Endothelial cell of umbilical vein (primary cell): Measurements from ENCODE around the gene MVB12B.

Source experiments
- CTCF ChIP-seq, 2 donors: IDR thresholded peaks; 1 replicate in 1 of 2; 2 replicates in 1 of 2; pipeline ENCODE4 v1.5.1; 2011; ENCODE audit warnings: low read length in 2 of 2, mild to moderate bottlenecking in 2 of 2, moderate library complexity in 2 of 2, control low read depth in 1 of 2, inconsistent platforms in 1 of 2, low read depth in 1 of 2; ENCODE audit not compliant: insufficient read depth in 1 of 2; ENCODE audit errors: extremely low read depth in 1 of 2
- EZH2 ChIP-seq: IDR thresholded peaks from 2 replicates; pipeline ENCODE4 v1.6.1; 2012; ENCODE audit warnings: borderline replicate concordance, low read depth, mild to moderate bottlenecking, moderate library complexity, low read length, inconsistent platforms; ENCODE audit not compliant: severe bottlenecking
- MYC ChIP-seq: IDR thresholded peaks from one replicate; pipeline ENCODE4 v1.6.1; 2011; ENCODE audit warnings: mild to moderate bottlenecking, low read depth, low read length
- POLR2A ChIP-seq: IDR thresholded peaks from 2 replicates; pipeline ENCODE4 v1.6.1; 2012; ENCODE audit warnings: low read depth, mild to moderate bottlenecking, control low read depth, low read length
- POLR2AphosphoS5 ChIP-seq: IDR thresholded peaks from 2 replicates; pipeline ENCODE4 v1.6.1; 2012; ENCODE audit warnings: low read depth, mild to moderate bottlenecking, control low read depth, low read length, moderate library complexity; ENCODE audit not compliant: insufficient read depth

DNA sequence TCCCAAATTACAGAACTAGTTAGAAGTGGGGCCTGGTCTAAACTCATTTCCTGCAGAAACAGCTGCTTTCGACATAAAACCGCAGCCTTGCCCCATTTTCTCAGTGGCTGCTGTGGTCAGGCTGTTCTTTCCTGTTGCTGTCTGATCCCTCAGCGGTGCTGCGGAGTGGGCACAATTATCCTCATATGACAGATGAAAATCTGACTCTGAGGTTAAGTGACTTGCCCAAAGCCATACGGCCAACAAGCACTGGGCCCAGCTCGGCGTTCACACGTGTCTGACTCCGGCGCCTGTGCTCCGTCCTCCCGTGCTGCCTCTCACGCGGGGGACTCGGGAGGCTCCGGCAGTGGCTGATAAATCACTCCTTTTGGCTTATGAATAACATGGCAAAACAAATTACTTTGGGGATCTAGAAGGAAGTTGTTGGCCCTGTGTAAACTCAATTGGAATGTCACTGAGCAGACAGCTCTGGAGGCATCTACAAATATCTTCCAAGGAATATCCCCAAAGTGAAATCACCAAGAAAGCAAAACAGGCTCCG, 144.5 kb downstream of the MVB12B start:
- TF ChIP-seq POLR2A (no peak), CTCF (IDR thresholded peaks at IDR 0.05; ENCODE audit: extremely low read depth in 1 of 2, insufficient read depth in 1 of 2, low read depth in 1 of 2, low read length in 2 of 2) (no peak), MYC (no peak), EZH2 (no peak), POLR2AphosphoS5 (no peak)
